Prostate gland (tissue), 2 donors: ENCODE measurements around the gene KCNMB3. TPM values are rescaled to one million over a fixed set of nuclear protein-coding genes. Genes with fewer than 3 reads are reported as not detected.

ENCODE experiments used
- DNase-seq: peaks from one replicate; pipeline ENCODE4 v3.0.0-alpha.2; 2019; ENCODE audit warnings: low spot score
- H3K27ac ChIP-seq, 2 donors: fragments of 200-600 bp; sonication (generic); 2 replicates each; pipeline ENCODE4 v1.5.1; 2017 to 2019
- H3K27me3 ChIP-seq: fragments of 200-600 bp; sonication (generic); replicated peaks from 2 replicates; pipeline ENCODE4 v1.5.1; 2019; ENCODE audit not compliant: insufficient read depth
- H3K36me3 ChIP-seq, 2 donors: fragments of 200-600 bp; sonication (generic); 1 replicate in 1 of 2; 2 replicates in 1 of 2; pipeline versions ENCODE4 v1.5.1 to v1.8.1; 2017 to 2019
- H3K4me1 ChIP-seq: fragments of 200-600 bp; sonication (generic); replicated peaks from 2 replicates; pipeline ENCODE4 v1.5.1; 2019
- H3K4me3 ChIP-seq, 2 donors: fragments of 200-600 bp; sonication (generic); 2 replicates each; pipeline ENCODE4 v1.5.1; 2017 to 2019
- H3K9me3 ChIP-seq: fragments of 200-600 bp; sonication (generic); 2 replicates; pipeline ENCODE4 v1.5.1; 2017
- CTCF ChIP-seq, 4 experiments: fragments of 200-600 bp in 2 of 4; fragments of 450-650 bp in 2 of 4; sonication (generic) in 2 of 4; IDR thresholded peaks; 1 replicate in 3 of 4; 2 replicates in 1 of 4; pipeline ENCODE4 v1.5.1; 2016 to 2019; ENCODE audit warnings: antibody characterized with exemption in 4 of 4, mild to moderate bottlenecking in 2 of 4, moderate library complexity in 2 of 4
- POLR2A ChIP-seq: fragments of 450-650 bp; IDR thresholded peaks from one replicate; pipeline ENCODE4 v1.6.1; 2016; ENCODE audit warnings: antibody characterized with exemption, mild to moderate bottlenecking
- POLR2AphosphoS5 ChIP-seq: sonication (generic); formaldehyde crosslinking; IDR thresholded peaks from one replicate; pipeline ENCODE4 v1.6.1; 2017; ENCODE audit warnings: antibody characterized with exemption
- WGBS: methylation state at CpG from one replicate; pipeline ENCODE4 v1.1.5; 2018; 5-methylcytosine and 5-hydroxymethylcytosine counted together
- intact Hi-C: fragments of 100-400 bp; cut with DNase I; formaldehyde crosslinking; loops from one replicate; pipeline ENCODE4 v1.14.2; 2022
- total RNA-seq, 2 donors: library from RNA; depleted of rRNA; stranded (reverse); fragments of >200 nt; gene quantifications; one replicate each; pipeline ENCODE4 v1.1.0, GENCODE V29; 2016

Gene KCNMB3
- total RNA-seq, 2 donors from 2014 or later: 2.0 to 4.7 TPM

DNA sequence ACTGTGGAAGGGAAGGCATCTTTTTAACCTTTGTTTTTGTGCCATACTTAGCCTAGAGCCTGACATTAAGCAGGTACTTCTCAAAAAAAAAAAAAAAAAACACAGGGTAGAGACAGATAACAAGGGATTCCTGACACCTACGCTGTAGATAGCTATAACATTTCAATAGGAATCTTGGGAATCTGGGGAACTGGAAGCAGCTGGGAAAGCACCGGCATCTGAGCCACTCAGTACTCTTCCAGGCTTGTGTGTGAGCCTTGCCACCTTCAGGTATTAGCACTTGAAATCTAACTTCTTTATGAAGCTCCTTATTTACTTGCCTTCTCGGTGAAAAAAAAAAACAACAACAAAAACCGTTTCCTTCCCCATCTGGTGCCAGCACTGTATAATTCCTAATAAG lies 56.0 kb downstream of the KCNMB3 start:
- no peak for DNase-seq
- H3K36me3 ChIP-seq: no peaks in the 10 kb centered on the region
- H3K27ac ChIP-seq: no peak overlapping the region
- TF ChIP-seq POLR2A: no peak
- TF ChIP-seq POLR2AphosphoS5: no peak
- TF ChIP-seq CTCF (IDR thresholded peaks at IDR 0.05): no peak
- H3K4me3 ChIP-seq: no peak overlapping the region
- H3K4me1 ChIP-seq: no peaks in the 10 kb centered on the region
- no peaks in the 10 kb centered on the region for H3K9me3 ChIP-seq
- intact Hi-C loops: no loop called here
- WGBS: 57% methylated on average over 4 of the region's 4 CpGs
- no peaks in the 10 kb centered on the region for H3K27me3 ChIP-seq

Other genes starting within 250 kb of the KCNMB3 start
- 10 to 100 TPM; 15.1 to 21.3 TPM for gene ZMAT3, start 179.3 kb downstream of the KCNMB3 start, total RNA-seq
- gene PIK3CA, start 102.8 kb downstream of the KCNMB3 start, total RNA-seq: 10 to 100 TPM; 10.2 to 21.9 TPM
- 10 to 100 TPM; 48.6 to 50.7 TPM for gene ZNF639, start 71.9 kb upstream of the KCNMB3 start, total RNA-seq
- gene MFN1, start 96.6 kb upstream of the KCNMB3 start, total RNA-seq: 10 to 100 TPM; 37.3 to 44.3 TPM
- gene GNB4, start 200.4 kb upstream of the KCNMB3 start, total RNA-seq: 10 to 100 TPM in 1 of 2 donors, 1 to 10 TPM in 1; 6.3 to 11.9 TPM